Astrocyte (in vitro differentiated cells and primary cell): Measurements from ENCODE around the gene BTBD16. TPM values are rescaled to one million over a fixed set of nuclear protein-coding genes. Genes with fewer than 3 reads are reported as not detected.

ENCODE experiments used
- DNase-seq: peaks from one replicate; pipeline ENCODE4 v3.0.0-alpha.2; 2010; ENCODE audit warnings: low read depth
- FAIRE-seq: peaks from 2 replicates; lab custom pipeline; 2011; peaks lifted over from hg19 to GRCh38; lab: Jason Lieb, UNC
- H2AFZ ChIP-seq: 2 replicates; pipeline ENCODE4 v1.6.0; 2012; ENCODE audit warnings: low read depth, low read length, inconsistent platforms
- H3K27ac ChIP-seq: 2 replicates; pipeline ENCODE4 v1.5.1; 2011; ENCODE audit warnings: low read depth, low read length, inconsistent platforms
- H3K27me3 ChIP-seq: 2 replicates; pipeline ENCODE4 v1.6.0; 2011; ENCODE audit warnings: low read length, inconsistent platforms; ENCODE audit not compliant: insufficient read depth
- H3K36me3 ChIP-seq: 2 replicates; pipeline ENCODE4 v1.5.1; 2011; ENCODE audit warnings: low read length, inconsistent platforms; ENCODE audit not compliant: insufficient read depth
- H3K4me1 ChIP-seq: 2 replicates; pipeline ENCODE4 v1.5.1; 2011; ENCODE audit warnings: low read length, inconsistent platforms; ENCODE audit not compliant: insufficient read depth
- H3K4me2 ChIP-seq: 2 replicates; pipeline ENCODE4 v1.6.0; 2012; ENCODE audit warnings: low read length, inconsistent platforms
- H3K4me3 ChIP-seq: 2 replicates; pipeline ENCODE4 v1.5.1; 2011; ENCODE audit warnings: low read depth, mild to moderate bottlenecking, low read length, inconsistent platforms; ENCODE audit not compliant: insufficient read depth
- H3K79me2 ChIP-seq: 2 replicates; pipeline ENCODE4 v1.6.0; 2012; ENCODE audit warnings: mild to moderate bottlenecking, low read length, inconsistent platforms; ENCODE audit not compliant: insufficient read depth
- H3K9ac ChIP-seq: 2 replicates; pipeline ENCODE4 v1.6.0; 2012; ENCODE audit warnings: mild to moderate bottlenecking, low read length, inconsistent platforms
- H3K9me3 ChIP-seq: 2 replicates; pipeline ENCODE4 v1.5.1; 2012; ENCODE audit warnings: low read depth, mild to moderate bottlenecking, low read length, inconsistent platforms; ENCODE audit not compliant: insufficient read depth
- H4K20me1 ChIP-seq: 2 replicates; pipeline ENCODE4 v1.6.0; 2012; ENCODE audit warnings: low read length, inconsistent platforms; ENCODE audit not compliant: insufficient read depth
- H3K27ac Mint-ChIP-seq: one replicate; pipeline ENCODE4 v1.8.0; 2021; ENCODE audit warnings: mild to moderate bottlenecking, mixed read lengths; ENCODE audit not compliant: unreplicated experiment
- H3K27me3 Mint-ChIP-seq: one replicate; pipeline ENCODE4 v1.8.0; 2021; ENCODE audit warnings: low read depth, mixed read lengths; ENCODE audit not compliant: unreplicated experiment
- H3K36me3 Mint-ChIP-seq: one replicate; pipeline ENCODE4 v1.8.0; 2021; ENCODE audit warnings: low read depth, mixed read lengths; ENCODE audit not compliant: unreplicated experiment
- H3K4me1 Mint-ChIP-seq: one replicate; pipeline ENCODE4 v1.8.0; 2021; ENCODE audit warnings: low read depth, mixed read lengths; ENCODE audit not compliant: unreplicated experiment
- H3K4me3 Mint-ChIP-seq: one replicate; pipeline ENCODE4 v1.8.0; 2021; ENCODE audit warnings: mild to moderate bottlenecking, moderate library complexity, mixed read lengths; ENCODE audit not compliant: unreplicated experiment
- H3K9me3 Mint-ChIP-seq: one replicate; pipeline ENCODE4 v1.8.0; 2021; ENCODE audit warnings: mild to moderate bottlenecking, mixed read lengths; ENCODE audit not compliant: unreplicated experiment
- EZH2 ChIP-seq: IDR thresholded peaks from 2 replicates; pipeline ENCODE4 v1.6.1; 2012; ENCODE audit warnings: mild to moderate bottlenecking, low read length, inconsistent platforms; ENCODE audit not compliant: insufficient read depth
- total RNA-seq: library from RNA; stranded (reverse); gene quantifications from 2 replicates; pipeline ENCODE4 v1.2.1, GENCODE V29; 2021
- TF ChIP-seq, protein P1 (sequence below): IDR thresholded peaks from 2 replicates; pipeline ENCODE4 v1.5.1; 2011; ENCODE audit warnings: low read depth, mild to moderate bottlenecking, inconsistent platforms, low read length, moderate library complexity; ENCODE audit not compliant: insufficient read depth

The BTBD16 gene
- total RNA-seq, 1 donor from 2014 or later, result not detected

DNA sequence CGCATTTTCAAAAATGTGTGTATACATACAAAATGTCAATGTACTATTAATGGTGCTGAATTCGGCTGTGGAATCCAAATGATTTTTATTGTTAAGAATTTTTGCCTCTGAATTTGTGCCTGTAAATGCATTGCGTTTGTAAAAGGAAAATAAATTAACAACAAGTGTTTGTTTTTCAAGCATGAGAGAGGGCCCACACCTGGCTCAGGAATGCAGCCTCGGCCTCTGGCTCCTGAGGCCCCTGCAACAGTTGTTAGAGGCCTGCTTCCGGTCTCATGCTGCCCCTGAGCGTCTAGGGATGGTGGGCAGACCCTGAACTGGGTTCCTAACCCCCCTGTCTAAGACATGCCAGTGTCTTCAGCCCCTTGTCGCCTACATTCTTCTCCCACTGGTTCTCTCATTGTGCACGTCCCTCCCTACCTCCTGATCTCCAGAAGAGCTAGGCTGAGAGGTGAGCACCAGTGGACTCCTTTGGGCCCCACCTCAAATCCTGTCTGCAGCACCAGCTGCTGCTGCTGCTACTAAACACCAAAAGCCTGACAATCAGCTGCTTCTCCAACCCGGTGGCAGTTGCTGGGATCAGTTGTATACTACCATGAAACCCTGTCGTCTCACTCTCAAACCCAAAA is 1.9 kb upstream of the BTBD16 start:
- H3K27me3 Mint-ChIP-seq, result peaks cover 2% of the 10 kb centered on the region
- no peak overlapping the region for H3K27ac ChIP-seq
- H3K9me3 Mint-ChIP-seq, result no peaks in the 10 kb centered on the region

GRCh38 chr10:122273966-122274545 is 3.0 kb downstream of the BTBD16 start:
- Mint-ChIP-seq H3K27me3 (peaks cover 11% of the 10 kb centered on the region), H3K4me1 (peaks cover 9% of the 10 kb centered on the region), H3K36me3 (peaks cover 2% of the 10 kb centered on the region), H3K27ac (no peak overlapping the region), H3K4me3 (no peak overlapping the region), H3K9me3 (no peaks in the 10 kb centered on the region)
- no peak overlapping the region for H3K4me3 ChIP-seq
- FAIRE-seq (no peak), DNase-seq (no peak)
- no peak overlapping the region for H3K4me2 ChIP-seq
- no peak overlapping the region for H3K27ac ChIP-seq
- H3K9ac ChIP-seq, result no peak overlapping the region
- H3K4me1 ChIP-seq, result no peaks in the 10 kb centered on the region
- H3K27me3 ChIP-seq, result no peaks in the 10 kb centered on the region
- no peak overlapping the region for H2AFZ ChIP-seq
- peaks cover 5% of the 10 kb centered on the region for H3K36me3 ChIP-seq
- H3K79me2 ChIP-seq, result no peaks in the 10 kb centered on the region
- no peaks in the 10 kb centered on the region for H3K9me3 ChIP-seq
- no peaks in the 10 kb centered on the region for H4K20me1 ChIP-seq
- TF ChIP-seq EZH2, result no peak
- TF ChIP-seq, protein P1, sequence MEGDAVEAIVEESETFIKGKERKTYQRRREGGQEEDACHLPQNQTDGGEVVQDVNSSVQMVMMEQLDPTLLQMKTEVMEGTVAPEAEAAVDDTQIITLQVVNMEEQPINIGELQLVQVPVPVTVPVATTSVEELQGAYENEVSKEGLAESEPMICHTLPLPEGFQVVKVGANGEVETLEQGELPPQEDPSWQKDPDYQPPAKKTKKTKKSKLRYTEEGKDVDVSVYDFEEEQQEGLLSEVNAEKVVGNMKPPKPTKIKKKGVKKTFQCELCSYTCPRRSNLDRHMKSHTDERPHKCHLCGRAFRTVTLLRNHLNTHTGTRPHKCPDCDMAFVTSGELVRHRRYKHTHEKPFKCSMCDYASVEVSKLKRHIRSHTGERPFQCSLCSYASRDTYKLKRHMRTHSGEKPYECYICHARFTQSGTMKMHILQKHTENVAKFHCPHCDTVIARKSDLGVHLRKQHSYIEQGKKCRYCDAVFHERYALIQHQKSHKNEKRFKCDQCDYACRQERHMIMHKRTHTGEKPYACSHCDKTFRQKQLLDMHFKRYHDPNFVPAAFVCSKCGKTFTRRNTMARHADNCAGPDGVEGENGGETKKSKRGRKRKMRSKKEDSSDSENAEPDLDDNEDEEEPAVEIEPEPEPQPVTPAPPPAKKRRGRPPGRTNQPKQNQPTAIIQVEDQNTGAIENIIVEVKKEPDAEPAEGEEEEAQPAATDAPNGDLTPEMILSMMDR, result no peak

More for the DNA sequence above, 1.9 kb upstream of the BTBD16 start:
- no peak overlapping the region for H2AFZ ChIP-seq
- H3K27me3 ChIP-seq, result no peaks in the 10 kb centered on the region
- Mint-ChIP-seq H3K36me3 (peaks cover 2% of the 10 kb centered on the region), H3K4me1 (peaks cover 12% of the 10 kb centered on the region), H3K4me3 (no peak overlapping the region), H3K27ac (no peak overlapping the region)
- H3K4me2 ChIP-seq, result no peak overlapping the region
- H3K36me3 ChIP-seq, result peaks cover 5% of the 10 kb centered on the region
- no peak for TF ChIP-seq EZH2
- TF ChIP-seq, protein P1, result no peak
- no peaks in the 10 kb centered on the region for H3K79me2 ChIP-seq
- DNase-seq (no peak), FAIRE-seq (no peak)
- no peak overlapping the region for H3K4me3 ChIP-seq
- H3K4me1 ChIP-seq, result peaks cover 3% of the 10 kb centered on the region
- no peaks in the 10 kb centered on the region for H3K9me3 ChIP-seq
- peaks cover 3% of the 10 kb centered on the region for H4K20me1 ChIP-seq
- no peak overlapping the region for H3K9ac ChIP-seq

DNA sequence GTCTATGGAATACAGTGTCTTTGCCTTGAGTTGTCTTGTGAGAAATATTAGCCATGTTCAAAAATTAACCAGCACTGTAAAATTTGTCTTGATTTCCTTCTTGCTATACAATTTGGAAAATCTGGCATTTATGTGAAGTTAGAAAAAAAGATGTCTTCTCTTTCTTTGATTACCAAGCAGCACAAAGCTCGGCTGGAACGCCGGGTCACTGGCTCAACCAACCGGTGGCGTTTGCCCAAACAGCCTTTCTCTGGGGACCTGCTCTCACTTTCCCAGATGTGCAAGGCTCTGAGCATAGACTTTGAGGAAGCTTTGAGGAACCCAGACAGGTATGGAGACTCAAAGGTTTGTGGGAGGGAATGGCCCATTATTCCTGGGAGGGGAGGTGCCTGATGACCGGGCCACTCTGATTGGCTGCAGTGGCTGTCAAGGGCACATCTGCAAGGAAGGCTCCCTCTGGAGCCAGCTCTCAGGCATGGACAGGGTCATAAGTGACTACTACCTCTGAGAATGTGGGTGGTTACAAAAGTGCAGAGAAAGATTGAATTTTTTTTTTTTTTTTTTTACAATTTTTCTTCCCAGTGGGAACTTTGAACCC is 5.6 kb downstream of the BTBD16 start:
- H3K27me3 Mint-ChIP-seq, result peaks cover 11% of the 10 kb centered on the region
- H3K4me1 Mint-ChIP-seq, result peaks cover 12% of the 10 kb centered on the region
- no peak overlapping the region for H2AFZ ChIP-seq
- no peaks in the 10 kb centered on the region for H3K36me3 ChIP-seq
- H3K9me3 Mint-ChIP-seq, result no peaks in the 10 kb centered on the region
- no peak for FAIRE-seq
- H3K27ac ChIP-seq, result no peak overlapping the region
- H3K4me3 ChIP-seq, result no peak overlapping the region
- no peak overlapping the region for H3K27ac Mint-ChIP-seq
- peak; percentile 43 for DNase-seq
- H3K27me3 ChIP-seq, result no peaks in the 10 kb centered on the region
- no peak overlapping the region for H3K4me3 Mint-ChIP-seq
- TF ChIP-seq, protein P1, result no peak
- TF ChIP-seq EZH2, result no peak
- H3K79me2 ChIP-seq, result no peaks in the 10 kb centered on the region
- no peak overlapping the region for H3K4me2 ChIP-seq
- H4K20me1 ChIP-seq, result no peaks in the 10 kb centered on the region
- peaks cover 4% of the 10 kb centered on the region for H3K4me1 ChIP-seq
- no peak overlapping the region for H3K9ac ChIP-seq
- H3K9me3 ChIP-seq, result no peaks in the 10 kb centered on the region
- no peaks in the 10 kb centered on the region for H3K36me3 Mint-ChIP-seq
